ENCODE measurements around the gene DHFR2. TPM values are rescaled to one million over a fixed set of nuclear protein-coding genes. Genes with fewer than 3 reads are reported as not detected.
"Not testable (repeated sequence)": the region's sequence is repeated elsewhere in the genome, so short reads cannot be mapped to it uniquely, and the experiment has no call there.

The DHFR2 gene
- total RNA-seq, 1 donor from 2014 or later = 6.3 TPM

- peak; percentile 30 for DNase-seq (ENCODE audit: low read depth)
These were observed 3.2 kb upstream of the DHFR2 start for GRCh38 chr3:94065819-94066480.

- no peak for DNase-seq (ENCODE audit: low read depth)
These were observed 2.4 kb upstream of the DHFR2 start for GRCh38 chr3:94065122-94065521.

GRCh38 chr3:94064243-94064860 is 1.6 kb upstream of the DHFR2 start:
- DNase-seq (ENCODE audit: low read depth) = no peak

- no peak for DNase-seq (ENCODE audit: low read depth)
These were observed 892 bp upstream of the DHFR2 start for GRCh38 chr3:94063496-94064119.

GRCh38 chr3:94061297-94061696 is 1.4 kb downstream of the DHFR2 start:
- DNase-seq (ENCODE audit: low read depth) = no peak

GRCh38 chr3:94050546-94050945 is 12.2 kb downstream of the DHFR2 start:
- DNase-seq (ENCODE audit: low read depth) = no peak

GRCh38 chr3:94049267-94049666 is 13.4 kb downstream of the DHFR2 start:
- DNase-seq (ENCODE audit: low read depth) = no peak

GRCh38 chr3:94046533-94046932 is 16.2 kb downstream of the DHFR2 start:
- DNase-seq (ENCODE audit: low read depth) = no peak

GRCh38 chr3:94044100-94044936 is 18.4 kb downstream of the DHFR2 start:
- DNase-seq (ENCODE audit: low read depth) = not testable (repeated sequence)

- no peak for DNase-seq (ENCODE audit: low read depth)
These were observed 19.4 kb downstream of the DHFR2 start for GRCh38 chr3:94043285-94043684.

- peak; percentile 20 for DNase-seq (ENCODE audit: low read depth)
These were observed 25.7 kb downstream of the DHFR2 start for GRCh38 chr3:94036909-94037507.

GRCh38 chr3:94028093-94028837 is 34.5 kb downstream of the DHFR2 start, which contains the start of gene STX19:
STX19 (minus strand) TSS chr3:94028597; CDS start chr3:94015269, 13,328 bp downstream.
- DNase-seq (ENCODE audit: low read depth) = peak; percentile 26

- DNase-seq (ENCODE audit: low read depth) = no peak
These were observed 36.1 kb downstream of the DHFR2 start for GRCh38 chr3:94026623-94027022.

- peak; percentile 45 for DNase-seq (ENCODE audit: low read depth)
These were observed 38.3 kb downstream of the DHFR2 start for GRCh38 chr3:94024385-94024784.

- DNase-seq (ENCODE audit: low read depth) = no peak
These were observed 42.4 kb downstream of the DHFR2 start for GRCh38 chr3:94020293-94020692.

- no peak for DNase-seq (ENCODE audit: low read depth)
These were observed 43.1 kb downstream of the DHFR2 start for GRCh38 chr3:94019659-94020058.

- no peak for DNase-seq (ENCODE audit: low read depth)
These were observed 47.7 kb downstream of the DHFR2 start for GRCh38 chr3:94015025-94015424.

GRCh38 chr3:94012185-94012584 is 50.5 kb downstream of the DHFR2 start:
- DNase-seq (ENCODE audit: low read depth) = no peak

- no peak for DNase-seq (ENCODE audit: low read depth)
These were observed 51.4 kb downstream of the DHFR2 start for GRCh38 chr3:94011233-94011711.

- no peak for DNase-seq (ENCODE audit: low read depth)
These were observed 53.1 kb downstream of the DHFR2 start for GRCh38 chr3:94009608-94010007.

- DNase-seq (ENCODE audit: low read depth) = no peak
These were observed 54.5 kb downstream of the DHFR2 start for GRCh38 chr3:94008253-94008652.

Measured in renal cortical epithelial cell (primary cell).